Fibroblast of villous mesenchyme (primary cell): Measurements from ENCODE around the gene ANGPT4. TPM values are rescaled to one million over a fixed set of nuclear protein-coding genes. Genes with fewer than 3 reads are reported as not detected.

Source experiments
- DNase-seq: peaks from one replicate; pipeline ENCODE4 v3.0.0-alpha.2; 2010; ENCODE audit warnings: low read depth
- H3K4me3 ChIP-seq: 2 replicates; pipeline ENCODE4 v1.5.1; 2011; ENCODE audit warnings: low read depth, mild to moderate bottlenecking, low read length
- total RNA-seq: library from RNA; depleted of rRNA; stranded (reverse); fragments of >200 nt; gene quantifications from 2 replicates; pipeline ENCODE4 v1.2.3, GENCODE V29; 2012
- TF ChIP-seq, protein P1 (sequence below): IDR thresholded peaks from 2 replicates; pipeline ENCODE4 v1.5.1; 2012; ENCODE audit warnings: low read depth, mild to moderate bottlenecking, low read length; ENCODE audit not compliant: insufficient read depth

ANGPT4 gene
- total RNA-seq, 1 donor, result not detected

DNA sequence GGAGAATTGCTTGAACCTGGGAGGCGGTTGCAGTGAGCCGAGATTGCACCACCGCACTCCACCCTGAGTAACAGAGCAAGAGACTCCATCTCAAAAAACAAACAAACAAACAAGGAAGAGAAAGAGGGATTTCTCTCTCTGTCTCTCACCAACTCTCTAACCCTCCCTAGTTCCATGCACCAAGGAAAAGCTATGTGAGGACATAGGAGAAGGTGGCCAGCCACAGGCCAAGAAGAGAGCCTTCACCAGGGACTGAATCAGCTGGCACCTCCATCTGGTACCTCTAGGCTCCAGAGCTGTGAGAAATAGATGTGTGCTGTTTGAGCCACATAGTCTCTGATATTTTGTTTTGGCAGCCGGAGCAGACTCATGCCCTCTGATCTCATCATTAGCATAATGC is 91.6 kb downstream of the ANGPT4 start:
- no peak overlapping the region for H3K4me3 ChIP-seq
- DNase-seq, result no peak
- TF ChIP-seq, protein P1, sequence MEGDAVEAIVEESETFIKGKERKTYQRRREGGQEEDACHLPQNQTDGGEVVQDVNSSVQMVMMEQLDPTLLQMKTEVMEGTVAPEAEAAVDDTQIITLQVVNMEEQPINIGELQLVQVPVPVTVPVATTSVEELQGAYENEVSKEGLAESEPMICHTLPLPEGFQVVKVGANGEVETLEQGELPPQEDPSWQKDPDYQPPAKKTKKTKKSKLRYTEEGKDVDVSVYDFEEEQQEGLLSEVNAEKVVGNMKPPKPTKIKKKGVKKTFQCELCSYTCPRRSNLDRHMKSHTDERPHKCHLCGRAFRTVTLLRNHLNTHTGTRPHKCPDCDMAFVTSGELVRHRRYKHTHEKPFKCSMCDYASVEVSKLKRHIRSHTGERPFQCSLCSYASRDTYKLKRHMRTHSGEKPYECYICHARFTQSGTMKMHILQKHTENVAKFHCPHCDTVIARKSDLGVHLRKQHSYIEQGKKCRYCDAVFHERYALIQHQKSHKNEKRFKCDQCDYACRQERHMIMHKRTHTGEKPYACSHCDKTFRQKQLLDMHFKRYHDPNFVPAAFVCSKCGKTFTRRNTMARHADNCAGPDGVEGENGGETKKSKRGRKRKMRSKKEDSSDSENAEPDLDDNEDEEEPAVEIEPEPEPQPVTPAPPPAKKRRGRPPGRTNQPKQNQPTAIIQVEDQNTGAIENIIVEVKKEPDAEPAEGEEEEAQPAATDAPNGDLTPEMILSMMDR, result no peak

DNA sequence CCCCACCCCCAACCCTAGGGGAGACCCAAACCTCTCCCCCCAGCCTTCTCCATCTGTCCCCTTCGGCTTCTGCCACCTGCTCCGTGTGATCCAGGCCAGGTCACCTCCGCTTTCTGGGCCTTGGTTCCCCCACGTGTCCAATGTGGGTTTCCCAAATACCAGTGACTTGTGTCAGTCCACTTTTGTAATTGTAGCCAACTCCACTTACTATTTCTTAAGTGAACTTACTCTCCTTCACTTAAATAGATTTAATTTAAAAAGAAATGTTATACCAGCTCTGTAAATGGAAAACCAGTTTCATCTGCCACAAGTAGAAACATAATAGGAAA is 92.6 kb downstream of the ANGPT4 start:
- DNase-seq, result no peak
- TF ChIP-seq, protein P1, result no peak
- H3K4me3 ChIP-seq, result no peak overlapping the region

DNA sequence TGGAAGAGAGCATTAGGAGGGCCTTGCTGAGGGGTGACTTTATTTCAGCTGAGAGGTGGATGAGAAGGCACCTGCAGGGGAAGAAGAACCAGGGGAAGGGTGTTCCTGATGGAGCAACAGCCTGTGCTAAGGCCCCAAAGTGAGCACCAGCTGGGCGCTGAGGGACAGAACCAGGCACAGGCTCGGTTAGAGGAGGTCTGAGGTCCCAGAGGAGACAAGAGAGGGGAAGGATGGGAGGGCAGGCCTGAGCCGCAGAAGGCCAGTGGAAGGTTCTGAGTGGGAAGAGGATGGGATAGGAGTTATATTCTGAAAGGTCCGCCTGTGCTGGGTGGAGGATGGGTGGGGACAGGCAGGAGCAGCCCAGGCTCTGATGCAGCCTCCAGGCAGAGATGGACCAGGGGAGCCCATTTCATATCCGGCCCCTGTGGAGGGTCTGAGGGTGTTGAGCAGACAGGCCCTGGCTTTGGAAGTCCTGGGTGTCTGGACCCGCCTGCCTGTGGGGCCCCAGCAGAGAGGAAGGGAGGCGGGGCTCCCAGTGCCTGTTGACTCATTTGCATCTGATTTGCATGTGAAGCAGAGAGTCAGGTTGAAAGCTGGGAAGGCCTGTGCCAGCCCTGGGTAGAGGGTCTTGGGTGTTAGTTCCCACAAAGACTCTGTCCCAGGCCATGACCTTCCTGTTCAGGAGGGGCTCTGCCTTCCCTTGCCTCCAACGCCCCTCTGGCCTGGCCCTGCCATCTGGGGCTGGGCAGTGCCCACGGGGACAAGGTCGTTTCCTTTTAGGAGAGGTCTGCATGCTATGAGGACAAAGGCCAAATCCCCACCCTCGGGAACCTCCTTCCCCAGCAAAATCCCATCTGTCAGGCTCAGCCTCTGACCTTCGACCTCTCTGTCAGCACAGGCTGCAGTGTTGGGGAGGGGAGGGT is 93.2 kb downstream of the ANGPT4 start:
- DNase-seq, result no peak
- TF ChIP-seq, protein P1, result no peak
- H3K4me3 ChIP-seq, result no peak overlapping the region

DNA sequence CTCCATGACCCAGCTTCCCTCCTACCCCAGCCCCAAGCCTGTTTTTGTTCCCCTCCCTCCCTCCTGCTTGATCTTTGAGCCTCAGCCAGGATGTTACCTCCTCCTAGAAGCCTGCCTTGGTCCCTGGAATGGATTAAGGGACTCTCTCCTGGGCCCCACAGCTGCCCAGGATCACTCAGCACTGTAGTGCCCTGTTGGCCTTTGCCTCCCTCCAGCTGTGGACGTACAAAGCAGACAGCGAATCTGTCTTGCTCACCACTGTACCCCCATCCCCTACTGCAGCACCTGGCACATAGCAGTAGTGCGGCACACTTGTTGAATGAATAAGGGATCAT is 94.4 kb downstream of the ANGPT4 start:
- TF ChIP-seq, protein P1, result no peak
- no peak overlapping the region for H3K4me3 ChIP-seq
- DNase-seq, result no peak

DNA sequence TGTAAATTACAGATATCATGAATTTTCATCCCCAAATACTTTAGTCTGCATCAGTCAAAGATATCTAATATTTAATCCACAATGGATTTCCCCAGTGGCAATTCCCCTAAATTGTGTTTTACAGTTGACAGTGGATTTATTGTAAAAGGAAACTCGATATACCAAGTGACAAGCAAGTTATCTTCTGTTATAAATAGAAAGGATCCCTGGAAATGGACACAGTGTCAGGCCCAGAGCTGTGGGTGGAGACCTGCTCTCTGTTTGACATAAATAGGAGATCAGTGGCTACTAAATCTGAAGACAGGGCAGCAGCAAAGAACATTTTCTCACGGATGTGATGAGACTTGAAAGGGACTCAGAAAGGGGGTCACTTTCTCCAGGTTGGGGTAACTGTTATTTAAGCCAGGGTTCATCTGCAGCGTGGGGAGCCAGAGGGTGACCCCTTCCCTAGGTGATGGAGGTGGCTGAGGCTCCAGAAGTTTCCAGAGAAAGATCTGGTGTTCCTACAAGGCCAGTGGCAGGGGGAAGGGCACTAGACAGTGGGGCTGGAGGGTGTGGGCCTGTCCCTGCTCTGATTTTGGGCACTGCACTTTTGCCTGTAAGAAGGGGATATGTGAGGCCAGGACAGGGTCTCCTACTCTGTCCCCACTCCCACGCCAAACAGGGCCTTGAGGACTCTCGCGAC is 94.9 kb downstream of the ANGPT4 start:
- no peak for DNase-seq
- TF ChIP-seq, protein P1, result no peak
- H3K4me3 ChIP-seq, result no peak overlapping the region

DNA sequence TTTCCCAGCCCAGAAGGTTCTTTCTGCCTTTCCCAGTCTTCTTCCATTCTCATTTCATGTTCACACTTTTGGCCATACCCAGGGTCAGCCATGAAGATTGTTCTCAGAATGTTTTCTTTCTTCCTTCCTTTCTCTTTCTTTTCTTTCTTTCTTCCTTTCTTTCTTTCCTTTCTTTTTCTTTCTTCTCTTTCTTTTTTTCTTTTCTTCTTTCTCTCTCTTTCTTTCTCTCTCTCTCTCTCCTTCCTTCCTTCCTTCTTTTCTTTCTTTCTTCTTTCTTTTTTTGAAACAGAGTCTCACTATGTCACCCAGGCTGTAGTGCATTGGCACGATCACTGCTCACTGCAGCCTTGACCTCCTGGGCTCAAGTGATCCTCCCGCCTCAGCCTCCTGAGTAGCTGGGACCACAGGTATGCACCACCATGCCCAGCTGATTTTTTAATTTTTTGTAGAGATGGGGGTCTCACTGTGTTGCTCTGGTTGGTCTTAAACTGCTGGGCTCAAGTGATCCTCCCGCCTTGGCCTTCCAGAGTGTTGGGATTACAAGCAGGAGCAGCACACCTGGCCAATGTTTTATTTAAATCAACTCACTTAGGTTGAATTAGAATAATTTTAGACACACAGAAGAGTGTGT is 95.7 kb downstream of the ANGPT4 start:
- no peak for DNase-seq
- no peak overlapping the region for H3K4me3 ChIP-seq
- TF ChIP-seq, protein P1, result no peak

Other genes with a start within 250 kb of the ANGPT4 start
- gene SCRT2, start 240.5 kb downstream of the ANGPT4 start, total RNA-seq, result not detected in 2 replicates
- gene SLC52A3, start 147.8 kb downstream of the ANGPT4 start, total RNA-seq, result not detected in 2 replicates
- gene FAM110A, start 82.6 kb downstream of the ANGPT4 start, total RNA-seq, result 4.2 and 5.2 TPM in 2 replicates
- gene RSPO4, start 86.0 kb upstream of the ANGPT4 start, total RNA-seq, result not detected in 2 replicates
- gene PSMF1, start 202.3 kb upstream of the ANGPT4 start, total RNA-seq, result 35.4 and 50.3 TPM in 2 replicates